Amniotic stem cell (primary cell): ENCODE results near the gene HRAS.
A peak's percentile ranks its signal among the peaks of the same experiment; 100 is the strongest.

Experiments
- DNase-seq: peaks from one replicate; lab custom pipeline; 2025; lab: John Stamatoyannopoulos, UW

HRAS gene

GRCh38 chr11:567011-567628 is 31.7 kb upstream of the HRAS start:
- DNase-seq, result no peak

- DNase-seq, result no peak
Observed at GRCh38 chr11:565921-566509, 30.6 kb upstream of the HRAS start.

GRCh38 chr11:563812-564578 is 28.6 kb upstream of the HRAS start:
- DNase-seq, result no peak

- DNase-seq, result no peak
Observed at GRCh38 chr11:563066-563811, 27.9 kb upstream of the HRAS start.

- no peak for DNase-seq
Observed at GRCh38 chr11:562046-562645, 26.8 kb upstream of the HRAS start.

- no peak for DNase-seq
Observed at GRCh38 chr11:561148-562003, 26.0 kb upstream of the HRAS start.

- DNase-seq, result peak; percentile 52
Observed at GRCh38 chr11:560305-561147, 25.1 kb upstream of the HRAS start, which contains the start of the genes LMNTD2 and RASSF7. Gene LMNTD2 (minus strand): TSS chr11:560738. CDS start chr11:560716, 22 bp downstream. Gene RASSF7 (plus strand): TSS chr11:560970. CDS start chr11:561769, 799 bp downstream.

GRCh38 chr11:559712-560304 is 24.4 kb upstream of the HRAS start:
- DNase-seq, result no peak

GRCh38 chr11:559020-559620 is 23.7 kb upstream of the HRAS start:
- DNase-seq, result no peak

- no peak for DNase-seq
Observed at GRCh38 chr11:558503-558902, 23.1 kb upstream of the HRAS start.

GRCh38 chr11:557328-558132 is 22.2 kb upstream of the HRAS start:
- DNase-seq, result no peak

- no peak for DNase-seq
Observed at GRCh38 chr11:556662-557256, 21.4 kb upstream of the HRAS start.

- DNase-seq, result no peak
Observed at GRCh38 chr11:555780-556661, 20.6 kb upstream of the HRAS start.

- no peak for DNase-seq
Observed at GRCh38 chr11:555227-555779, 19.9 kb upstream of the HRAS start.

GRCh38 chr11:554428-555226 is 19.3 kb upstream of the HRAS start:
- no peak for DNase-seq

- no peak for DNase-seq
Observed at GRCh38 chr11:553988-554340, 18.6 kb upstream of the HRAS start.
